Myocyte (in vitro differentiated cells): ENCODE results near the gene NBEA. TPM values are rescaled to one million over a fixed set of nuclear protein-coding genes. Genes with fewer than 3 reads are reported as not detected.

Experiments
- DNase-seq: peaks from one replicate; pipeline ENCODE4 v3.0.0-alpha.2; 2012; ENCODE audit warnings: low read depth
- total RNA-seq: library from RNA; depleted of rRNA; stranded (reverse); fragments of >200 nt; gene quantifications from 2 replicates; pipeline ENCODE4 v1.2.3, GENCODE V29; 2014

Gene NBEA
- total RNA-seq, 1 donor from 2014 or later, result 4.2 TPM

DNA sequence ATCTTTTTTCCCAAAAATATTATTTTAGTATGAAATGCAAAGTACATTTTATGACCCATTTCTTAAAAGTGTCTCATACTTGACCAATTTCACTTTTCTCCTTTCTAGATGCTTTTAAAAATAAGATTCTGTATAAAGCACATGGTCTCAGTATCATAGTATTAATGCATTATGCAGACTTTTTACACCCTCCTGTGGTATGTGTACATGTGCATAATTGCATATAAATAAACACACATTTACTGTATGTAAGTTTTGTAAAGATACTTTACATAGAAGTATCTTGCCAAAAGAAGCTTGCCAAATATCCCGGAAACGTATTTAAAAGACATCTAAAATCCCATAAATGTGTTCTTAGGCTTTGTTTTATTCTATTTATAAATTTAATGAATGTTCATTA, 619.5 kb downstream of the NBEA start:
- no peak for DNase-seq

DNA sequence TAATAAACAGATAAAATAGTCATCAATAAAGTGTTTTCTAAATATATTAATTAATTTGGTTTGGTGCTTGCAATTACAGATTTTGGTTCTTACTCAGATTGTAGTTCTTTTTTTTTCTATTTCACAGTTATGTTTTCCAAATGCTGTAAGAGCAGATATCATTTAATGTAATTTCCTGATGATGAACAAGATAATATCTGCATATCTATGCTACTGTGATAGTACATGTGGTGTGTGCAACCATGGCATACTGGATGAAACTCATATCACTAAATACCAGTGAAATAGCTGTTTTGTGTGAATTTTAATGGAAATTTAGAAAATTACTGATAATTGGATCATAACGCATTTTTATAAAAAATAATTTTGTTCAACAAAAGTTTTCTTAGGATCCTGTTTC, 623.2 kb downstream of the NBEA start:
- no peak for DNase-seq

DNA sequence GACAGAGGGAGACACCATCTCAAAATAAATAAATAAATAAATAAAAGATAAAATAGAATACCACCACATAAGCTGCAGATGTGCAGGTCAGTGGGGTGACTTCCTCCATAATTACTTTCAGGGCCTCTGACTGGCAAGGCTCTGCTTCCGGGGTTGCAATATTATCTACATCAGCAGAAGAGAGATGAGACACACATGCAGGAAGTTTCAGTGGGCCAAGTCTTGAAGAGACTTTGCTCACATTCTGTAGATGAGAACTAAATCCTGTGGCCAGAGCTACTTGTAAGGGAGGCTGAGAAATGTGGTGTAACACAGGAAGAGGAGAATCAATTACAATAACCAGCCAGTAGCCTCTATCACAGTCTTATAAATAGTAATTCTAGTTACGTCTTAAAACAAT, 624.3 kb downstream of the NBEA start:
- DNase-seq, result no peak

DNA sequence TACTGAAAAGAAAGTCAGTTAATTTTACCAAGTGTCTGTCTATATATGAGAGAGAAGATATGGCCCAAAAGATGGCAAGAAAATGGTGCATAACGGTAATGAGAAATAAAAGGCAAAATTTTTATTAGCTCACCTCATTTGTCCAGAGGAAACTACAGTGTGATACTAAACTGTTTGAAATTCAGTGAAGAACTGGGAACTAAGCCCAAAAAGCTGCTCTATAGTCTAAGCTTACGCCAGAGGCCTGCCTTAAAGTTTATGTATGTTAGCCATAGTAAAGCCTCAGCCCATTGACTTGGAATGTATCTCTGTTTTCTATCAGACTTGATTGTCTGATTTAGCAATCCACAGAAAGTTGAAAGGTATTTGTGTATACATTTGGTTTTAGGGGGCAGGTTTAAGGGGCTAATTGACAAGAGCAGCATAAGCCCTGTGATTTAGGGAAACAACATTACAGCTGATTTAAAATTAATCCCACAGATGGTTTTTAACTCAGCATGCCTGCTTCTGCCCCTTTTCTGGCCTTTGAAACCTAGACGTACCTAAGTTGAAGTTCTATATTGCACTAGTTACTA, 625.4 kb downstream of the NBEA start:
- DNase-seq, result no peak

DNA sequence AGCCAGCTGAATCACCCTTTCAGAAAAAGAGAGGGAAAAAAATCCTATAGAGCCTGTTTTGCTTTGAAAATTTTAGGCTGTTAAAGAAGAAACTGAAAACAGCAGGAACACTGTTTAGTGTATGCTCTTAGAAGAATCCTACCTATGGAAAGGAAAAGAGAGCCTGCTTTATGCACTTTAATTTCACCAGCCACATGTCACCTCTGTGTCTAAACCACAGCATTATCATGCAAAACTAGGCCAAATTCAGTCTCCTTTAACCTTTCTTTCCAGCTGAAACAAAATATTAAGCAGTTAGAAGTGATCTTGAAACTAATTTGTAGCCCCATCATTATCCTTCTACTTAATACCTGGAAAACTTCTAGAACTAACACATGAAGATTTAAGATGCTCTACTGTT, 631.6 kb downstream of the NBEA start:
- DNase-seq, result no peak

DNA sequence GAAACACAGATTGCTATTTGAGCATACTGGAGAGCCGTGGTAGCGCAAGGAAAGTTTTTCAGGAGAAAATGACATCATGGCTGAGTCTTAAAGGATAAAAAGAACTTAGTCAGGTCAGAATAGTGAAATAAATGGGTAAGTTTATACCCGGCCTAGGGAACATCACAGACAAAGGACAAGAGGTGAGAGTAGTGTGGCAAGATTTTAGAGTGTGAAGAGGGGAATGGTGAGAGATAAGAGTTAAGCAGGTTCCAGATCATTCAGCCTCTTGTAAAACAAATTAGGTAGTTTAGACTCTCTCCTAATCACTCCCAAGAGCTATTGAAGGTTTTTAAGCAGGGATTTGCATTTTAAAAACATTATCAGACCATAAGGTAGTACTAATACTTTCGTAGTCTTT, 650.4 kb downstream of the NBEA start:
- DNase-seq, result no peak

DNA sequence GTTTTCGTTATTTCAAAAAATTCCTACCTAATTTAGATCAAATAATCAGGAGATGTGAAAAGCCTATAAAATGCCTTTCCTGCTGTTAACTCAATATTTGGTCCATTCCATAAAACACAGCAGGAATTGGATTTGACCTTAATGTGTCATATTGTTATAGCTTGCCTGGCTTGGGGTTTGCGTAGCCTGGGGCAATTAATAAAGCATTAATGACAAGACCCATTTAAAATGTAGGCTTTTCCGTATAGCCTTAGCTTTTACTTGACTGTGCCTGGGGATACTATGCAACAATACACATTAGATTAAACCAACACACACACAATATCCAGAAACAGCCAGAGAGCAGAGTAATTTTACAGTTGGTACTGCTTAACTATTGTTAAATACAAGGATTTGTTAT, 651.6 kb downstream of the NBEA start:
- DNase-seq, result no peak

DNA sequence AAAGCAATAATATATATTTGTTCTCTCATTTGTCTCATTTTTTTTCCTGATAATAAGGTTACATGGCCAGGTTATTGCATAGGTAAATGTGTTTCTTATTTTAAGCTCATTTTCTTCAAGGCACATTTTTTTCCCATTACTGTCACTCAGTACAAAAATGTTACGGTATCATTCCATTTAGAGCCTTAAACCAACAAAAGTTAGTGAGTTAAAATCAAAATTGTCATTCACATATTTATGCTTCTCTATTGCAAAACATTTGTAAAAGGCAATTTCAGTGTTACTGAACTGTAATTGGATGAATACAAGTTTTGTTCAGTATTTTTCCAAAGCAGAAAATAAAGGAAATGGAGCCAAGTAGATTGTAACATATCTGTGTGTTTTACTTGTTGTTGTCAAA, 652.0 kb downstream of the NBEA start:
- DNase-seq, result no peak

DNA sequence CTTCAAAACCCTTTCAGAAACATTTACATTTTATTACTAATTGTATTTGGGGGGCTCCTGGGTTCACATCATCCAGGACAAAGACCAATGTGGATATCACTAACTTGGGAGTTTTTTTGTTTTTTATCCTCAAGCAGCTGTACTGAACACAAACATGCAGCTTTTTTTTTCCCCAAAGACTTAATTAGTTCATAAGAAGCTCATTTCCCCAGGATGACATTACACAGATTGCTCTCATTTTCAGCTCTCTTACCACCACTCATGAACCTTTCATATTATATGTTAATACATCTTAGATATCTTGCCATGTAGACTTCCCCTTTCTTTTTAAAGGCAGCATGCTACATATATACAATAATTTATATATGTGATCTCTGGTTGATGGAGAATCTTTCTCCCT, 653.1 kb downstream of the NBEA start:
- no peak for DNase-seq

DNA sequence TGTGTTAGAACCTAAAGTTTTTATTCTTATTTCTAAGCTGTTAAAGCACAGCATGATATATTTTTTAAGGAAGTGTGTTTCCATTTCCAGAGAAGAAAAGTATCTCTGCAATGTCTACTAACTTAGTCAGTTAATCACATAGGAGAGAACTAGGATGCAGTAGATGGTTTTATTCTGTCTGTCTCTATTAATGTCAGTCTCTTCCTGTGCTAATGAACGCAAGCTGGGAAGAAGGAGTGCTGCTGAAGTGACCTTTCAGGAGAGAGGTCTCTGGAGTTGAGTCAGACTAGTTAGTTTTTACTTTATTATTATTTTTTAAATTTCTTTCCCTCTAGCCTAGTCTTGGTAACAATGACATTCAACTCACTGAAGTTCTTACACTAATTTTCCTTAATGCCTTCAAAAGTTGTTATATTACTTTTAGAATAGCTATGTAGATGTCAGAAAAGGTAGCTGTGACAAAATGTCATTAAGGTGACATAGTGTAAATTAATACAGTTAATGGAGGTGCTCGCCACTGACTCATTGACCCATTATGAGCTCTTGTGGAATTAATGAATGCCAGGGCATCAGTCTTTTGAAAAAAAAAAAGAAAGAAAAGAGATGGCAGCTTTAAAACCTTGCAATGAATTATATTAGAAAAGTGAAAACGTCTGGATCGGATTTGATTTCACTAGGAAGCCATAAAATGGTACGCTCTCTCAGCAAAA, 654.4 kb downstream of the NBEA start:
- DNase-seq, result no peak

DNA sequence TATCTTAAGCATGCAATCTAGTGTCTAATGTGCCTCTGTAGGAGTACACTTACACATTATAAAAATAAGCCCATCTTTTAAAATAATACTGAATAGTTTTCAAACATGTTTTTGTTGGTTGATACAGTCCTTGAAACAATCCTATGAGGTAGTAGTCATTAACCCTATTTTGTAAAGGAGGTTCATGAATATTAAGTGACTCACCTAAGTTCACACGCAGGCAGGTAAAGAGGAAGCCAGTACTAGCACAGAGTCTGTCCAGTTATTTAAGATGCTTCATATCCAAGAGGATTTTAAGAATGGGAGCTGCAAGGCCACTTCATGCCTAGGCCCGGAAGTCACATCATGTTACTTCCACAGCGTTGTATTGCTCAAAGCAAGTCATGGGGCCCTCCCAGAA, 655.4 kb downstream of the NBEA start:
- DNase-seq, result no peak

DNA sequence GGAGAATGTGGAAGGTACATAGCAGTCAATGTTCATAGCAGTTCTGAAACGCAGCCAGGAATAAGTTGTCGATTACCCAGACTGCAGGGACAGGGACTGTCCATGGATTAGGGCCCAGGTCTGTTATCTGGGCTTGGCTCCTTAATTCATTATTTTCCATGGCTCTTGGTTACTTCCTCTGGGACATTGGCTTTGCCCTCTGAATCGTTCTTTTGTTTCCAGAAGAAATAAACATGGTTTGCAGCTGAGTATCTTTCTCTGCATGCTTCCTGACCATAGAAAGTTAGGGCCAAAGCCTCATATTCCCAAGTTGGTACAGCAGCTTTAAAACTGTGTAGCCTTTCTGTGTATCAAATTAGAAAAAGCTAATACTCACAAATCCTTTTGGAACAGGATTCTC, 656.2 kb downstream of the NBEA start:
- DNase-seq, result no peak

DNA sequence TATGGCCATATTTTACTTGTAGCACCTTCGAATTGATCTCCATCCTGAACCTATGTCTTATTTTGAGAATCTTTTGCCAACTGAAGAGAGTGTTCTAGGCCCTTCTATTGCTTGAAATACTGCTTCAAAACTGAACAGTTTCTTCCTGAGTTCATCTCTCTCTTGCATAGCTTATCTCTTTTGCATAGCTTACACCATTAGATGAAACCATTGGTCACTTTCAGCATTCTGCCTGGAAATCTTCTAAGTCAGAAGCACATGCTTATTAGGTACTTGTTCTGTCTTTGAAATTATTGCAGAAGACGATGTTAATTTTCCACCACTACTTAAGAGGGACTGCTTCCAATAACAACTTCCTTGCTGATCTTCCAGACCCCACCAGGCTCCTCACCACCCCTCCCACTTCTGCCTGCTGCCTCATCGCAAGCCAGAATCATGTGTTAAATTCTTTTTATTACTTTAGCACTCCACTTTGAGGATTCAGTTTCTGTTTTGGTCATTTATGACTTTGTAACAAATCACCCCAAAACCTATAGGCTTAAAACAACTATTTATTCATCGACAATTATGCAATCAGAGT, 656.8 kb downstream of the NBEA start:
- peak; percentile 10 for DNase-seq

DNA sequence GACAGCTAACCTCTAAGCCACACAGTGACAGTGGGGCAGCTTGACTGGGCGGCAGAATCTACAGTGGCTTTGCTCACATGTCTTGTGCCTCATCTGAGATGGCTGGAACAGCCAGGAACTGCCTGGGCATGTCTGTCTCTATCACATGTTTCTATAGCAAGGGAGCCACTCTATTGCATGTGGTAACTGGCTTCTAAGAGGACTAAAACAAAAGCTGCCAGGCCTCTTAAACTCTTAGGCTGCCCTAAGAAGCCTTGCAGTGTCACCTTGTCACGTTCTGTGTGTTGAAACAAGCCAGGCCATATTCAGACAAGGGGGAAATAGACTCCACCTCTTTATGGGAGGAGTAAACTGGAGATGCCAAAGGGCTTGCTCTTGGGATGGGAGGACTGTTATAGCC, 657.3 kb downstream of the NBEA start:
- DNase-seq, result peak; percentile 50

DNA sequence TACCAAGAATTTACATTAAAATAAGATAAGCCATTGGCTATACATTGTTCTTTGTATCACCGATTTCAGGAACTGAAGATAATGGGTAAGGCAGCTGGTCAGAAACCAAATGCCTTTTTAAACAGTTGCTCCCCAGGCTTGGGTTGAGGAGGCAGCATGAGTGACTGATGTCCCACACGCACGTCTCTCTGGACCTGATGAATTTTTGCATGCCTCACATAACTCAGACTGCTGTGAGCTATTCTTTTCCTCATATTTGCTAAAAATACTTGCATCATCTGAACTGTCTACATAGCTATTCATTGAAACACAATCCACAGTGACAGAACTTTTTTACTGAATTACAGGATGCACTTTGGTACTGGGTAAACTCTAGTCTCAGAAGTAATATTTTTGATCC, 658.1 kb downstream of the NBEA start:
- DNase-seq, result peak; percentile 73

DNA sequence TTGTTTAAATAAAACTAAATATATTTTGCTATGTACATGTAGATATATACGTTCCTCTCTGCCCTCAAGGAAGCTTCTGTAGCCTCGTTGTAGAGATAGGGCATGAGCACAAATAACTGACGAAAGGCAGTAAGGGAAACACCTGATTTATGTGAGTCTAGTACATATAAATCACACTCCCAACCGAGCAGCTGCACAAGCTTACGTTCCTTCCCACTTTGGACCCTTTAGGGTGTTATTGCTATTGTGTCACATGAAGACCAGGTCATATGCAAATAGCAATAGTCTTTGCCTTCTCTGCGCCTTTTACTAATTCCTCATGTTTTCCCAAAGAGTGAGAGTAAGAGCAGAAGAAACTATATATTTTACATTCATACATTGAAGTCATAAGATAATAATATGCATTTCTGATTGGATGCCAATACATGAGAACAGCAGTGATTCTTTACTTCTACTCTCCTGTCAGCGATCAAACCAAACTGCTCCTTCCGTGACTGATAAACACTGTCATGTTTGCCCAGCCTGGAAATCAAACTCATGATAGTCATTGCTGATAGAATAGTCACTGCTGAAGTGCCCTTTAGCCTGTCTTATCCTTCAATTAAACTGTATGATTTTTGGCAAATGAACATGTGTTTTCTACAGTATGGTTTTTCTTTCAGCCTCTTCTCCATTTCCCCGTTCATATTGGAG, 661.7 kb downstream of the NBEA start:
- no peak for DNase-seq

DNA sequence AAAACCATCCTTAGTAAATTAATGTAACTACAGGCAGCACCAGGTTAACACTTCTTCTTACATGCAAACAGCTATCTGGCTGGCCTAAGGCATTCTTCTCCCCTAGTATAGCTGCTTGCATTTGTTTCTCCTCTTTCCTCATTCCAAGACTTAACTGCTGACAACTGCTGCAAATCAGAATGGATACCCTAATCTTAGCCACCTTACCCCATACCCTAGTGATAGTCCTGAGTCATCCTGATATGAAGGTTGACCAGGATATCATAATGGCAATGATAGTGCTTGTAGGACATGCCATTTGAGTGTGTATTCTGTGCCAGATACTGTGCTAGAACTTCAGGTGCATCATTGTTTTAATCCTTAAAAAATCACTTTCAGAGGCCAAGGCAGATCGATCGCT, 672.6 kb downstream of the NBEA start:
- DNase-seq, result no peak

DNA sequence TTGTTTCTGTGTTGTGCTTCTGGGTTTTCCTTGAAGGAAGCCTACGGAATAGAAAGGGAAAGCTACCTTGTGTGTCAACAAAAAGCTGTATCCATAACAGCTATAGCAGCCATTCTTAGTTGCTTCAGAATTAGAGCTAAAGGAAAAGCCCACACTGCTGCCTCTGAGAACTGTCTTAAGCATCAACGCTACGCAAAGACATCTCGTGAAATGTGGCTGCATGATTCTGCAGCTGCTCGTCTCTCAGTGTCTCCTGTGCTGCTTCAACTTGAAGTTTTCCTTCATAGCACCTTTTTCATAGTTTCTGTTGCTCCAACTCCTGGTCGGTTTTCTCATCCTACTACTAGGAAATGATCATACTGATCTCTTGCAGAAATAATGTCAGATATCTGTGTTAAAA, 675.4 kb downstream of the NBEA start:
- DNase-seq, result no peak

DNA sequence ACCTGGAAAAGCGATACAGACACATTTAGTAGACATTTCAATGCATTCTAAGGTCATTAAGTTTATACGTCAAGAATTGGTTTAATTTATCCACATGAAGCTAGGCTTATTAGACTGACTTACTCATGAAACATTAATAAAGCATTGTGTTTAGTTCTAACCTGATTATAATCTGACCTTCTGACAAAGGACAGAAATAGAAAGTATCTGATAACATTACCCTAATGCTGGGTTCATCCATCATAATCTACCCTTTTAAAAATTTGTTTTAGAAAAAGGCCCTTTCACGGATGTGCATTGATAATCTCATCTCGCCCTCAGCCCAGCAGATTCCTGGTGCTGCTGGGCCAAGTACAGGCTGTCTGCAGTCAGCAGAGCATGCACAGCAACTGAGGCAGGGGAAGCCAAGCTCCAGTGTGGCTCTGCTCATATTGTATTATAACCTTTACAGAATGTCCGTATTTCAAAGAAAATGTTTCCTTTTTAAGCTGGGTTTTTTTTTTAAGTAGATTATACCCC, 676.6 kb downstream of the NBEA start:
- no peak for DNase-seq

DNA sequence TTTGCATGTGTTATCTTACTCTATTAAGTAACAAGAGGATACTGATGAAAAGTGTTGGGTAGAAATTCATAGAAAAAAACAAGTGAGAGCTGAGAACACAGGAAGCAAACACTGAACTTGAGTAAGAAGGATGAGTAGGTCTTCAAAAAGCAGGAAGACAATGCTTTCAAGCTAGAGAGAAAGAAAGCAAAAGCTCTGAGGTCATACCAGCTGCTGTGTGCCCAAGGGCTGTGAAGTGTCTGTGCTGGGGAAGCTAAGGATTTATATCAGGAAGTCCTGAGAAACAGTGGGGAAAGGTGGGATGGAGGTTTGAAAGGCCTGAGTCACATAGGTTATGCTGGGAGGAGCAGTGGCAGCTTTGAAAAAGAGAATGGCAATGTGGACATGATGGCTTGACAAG, 679.9 kb downstream of the NBEA start:
- DNase-seq, result no peak

DNA sequence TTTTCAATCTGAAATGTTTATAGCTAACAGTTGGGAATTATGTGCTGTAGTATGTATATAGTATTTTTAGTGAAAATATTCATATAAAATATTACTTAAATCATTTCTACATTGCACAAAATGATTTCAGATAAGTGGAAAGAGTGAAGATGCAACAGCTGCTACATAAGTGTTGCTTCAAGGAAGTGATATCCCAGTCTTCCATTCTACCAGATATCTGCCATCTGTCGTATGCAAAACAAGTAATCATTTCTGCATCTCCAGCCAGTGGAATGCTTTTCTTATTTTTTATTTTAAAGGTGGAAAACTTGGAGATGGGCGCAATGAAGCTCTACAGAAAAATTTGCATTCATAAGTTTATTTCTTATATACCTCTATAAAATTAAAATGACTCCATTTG, 687.0 kb downstream of the NBEA start:
- no peak for DNase-seq

DNA sequence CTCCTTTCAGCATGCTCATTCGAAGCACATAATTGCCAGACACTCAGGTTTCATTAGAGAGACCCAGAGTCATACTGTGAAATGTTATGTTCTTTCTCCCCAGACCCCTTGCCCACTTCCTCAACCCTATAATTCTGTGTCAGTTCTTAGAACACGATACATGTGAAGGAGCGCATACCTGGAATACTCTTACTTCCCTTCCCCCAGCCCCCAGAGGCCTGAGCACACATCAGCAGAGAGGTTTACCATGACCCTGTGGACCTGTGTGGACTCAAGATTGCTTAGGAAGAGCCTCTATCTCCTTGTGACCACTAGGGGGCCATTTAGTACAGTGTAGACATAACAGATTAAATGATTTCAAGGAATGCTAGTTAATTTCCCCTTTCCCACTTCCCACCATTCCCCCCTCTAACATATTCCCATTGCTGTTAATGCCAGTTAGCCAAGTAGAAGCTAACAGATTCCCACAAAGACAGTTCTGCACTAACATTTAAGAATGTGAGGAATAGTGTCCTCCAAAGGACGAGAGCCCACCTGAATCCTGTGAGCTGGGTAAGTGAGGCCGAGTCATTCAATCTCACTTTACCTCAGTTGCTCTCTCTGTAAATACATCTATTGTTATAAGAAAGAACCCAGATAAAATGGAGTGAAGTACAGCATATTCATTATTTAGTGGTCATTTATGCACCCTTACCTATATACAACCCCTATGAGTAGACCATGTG, 688.6 kb downstream of the NBEA start:
- DNase-seq, result peak; percentile 56
